ENCODE measurements around the gene ME3. TPM values are rescaled to one million over a fixed set of nuclear protein-coding genes. Genes with fewer than 3 reads are reported as not detected.

The ME3 gene
- total RNA-seq, 1 experiment from 2014 or later, result 83.8 TPM

GRCh38 chr11:86695373-86695772, 23.0 kb upstream of the ME3 start:
- CTCF ChIA-PET, result no interaction called here
- Histone ChIP-seq H3K4me3 (ENCODE audit: low read length) (peak overlapping the region; percentile 28; the same call in 1 of the 2 replicates), H2AFZ (ENCODE audit: low read length) (no peak overlapping the region), H3K4me1 (ENCODE audit: insufficient read depth, low read length) (peaks cover 50% of the 10 kb centered on the region), H3F3A (ENCODE audit: low read length, unreplicated experiment) (no peaks in the 10 kb centered on the region), H3K9me3 (ENCODE audit: low read length) (no peaks in the 10 kb centered on the region), H3K27ac (ENCODE audit: low read length) (peak overlapping the region; percentile 59), H3K9me2 (replicated peaks; ENCODE audit: low read length) (no peaks in the 10 kb centered on the region), H4K20me1 (ENCODE audit: low read length) (no peaks in the 10 kb centered on the region), H3K79me2 (ENCODE audit: low read length) (no peaks in the 10 kb centered on the region), H3K36me3 (ENCODE audit: low read depth, low read length) (no peaks in the 10 kb centered on the region), H3K4me2 (ENCODE audit: low read length) (peak overlapping the region; percentile 68), H3K9ac (ENCODE audit: low read length) (peak overlapping the region; percentile 18; the same call in 1 of the 2 replicates), H3K27me3 (ENCODE audit: low read length) (no peaks in the 10 kb centered on the region)
- intact Hi-C loops (cut with micrococcal nuclease), result loop anchor here (2.0 kb wide), 1 partner anchor 15 kb away; no protein-coding TSS in a partner anchor
- DNase-seq (peak; percentile 20), ATAC-seq (peak; percentile 39)
- no peak for TF ChIP-seq EZH2 (IDR thresholded peaks at IDR 0.05; ENCODE audit: low read length, unreplicated experiment)
- no peak for TF ChIP-seq CTCF (conservative IDR thresholded peaks at IDR 0.05; ENCODE audit: low read depth, low read length)
- TF ChIP-seq EZH2phosphoT487 (IDR thresholded peaks at IDR 0.05; ENCODE audit: borderline replicate concordance, low read length), result no peak
- BruUV-seq (replicated peaks), result no TSS peak
- POLR2A ChIA-PET (ENCODE audit: unreplicated experiment), result no interaction called here

GRCh38 chr11:86693518-86693917, 21.1 kb upstream of the ME3 start:
- H3K79me2 ChIP-seq (ENCODE audit: low read length), result no peaks in the 10 kb centered on the region
- POLR2A ChIA-PET (ENCODE audit: unreplicated experiment), result no interaction called here
- DNase-seq, result no peak
- CTCF ChIA-PET, result no interaction called here
- no peak overlapping the region for H3K4me3 ChIP-seq (ENCODE audit: low read length)
- no peaks in the 10 kb centered on the region for H3K9me3 ChIP-seq (ENCODE audit: low read length)
- no peak overlapping the region for H3K27ac ChIP-seq (ENCODE audit: low read length)
- H4K20me1 ChIP-seq (ENCODE audit: low read length), result no peaks in the 10 kb centered on the region
- intact Hi-C loops (cut with micrococcal nuclease), result loop anchor here (5.0 kb wide), 1 partner anchor 49 kb away; no protein-coding TSS in a partner anchor
- no peak overlapping the region for H3K4me2 ChIP-seq (ENCODE audit: low read length)
- no peaks in the 10 kb centered on the region for H3F3A ChIP-seq (ENCODE audit: low read length, unreplicated experiment)
- TF ChIP-seq EZH2 (IDR thresholded peaks at IDR 0.05; ENCODE audit: low read length, unreplicated experiment) (no peak), CTCF (conservative IDR thresholded peaks at IDR 0.05; ENCODE audit: low read depth, low read length) (no peak), EZH2phosphoT487 (IDR thresholded peaks at IDR 0.05; ENCODE audit: borderline replicate concordance, low read length) (no peak)
- no peaks in the 10 kb centered on the region for H3K36me3 ChIP-seq (ENCODE audit: low read depth, low read length)
- ATAC-seq, result no peak
- peaks cover 42% of the 10 kb centered on the region for H3K4me1 ChIP-seq (ENCODE audit: insufficient read depth, low read length)
- BruUV-seq (replicated peaks), result no TSS peak
- no peak overlapping the region for H3K9ac ChIP-seq (ENCODE audit: low read length)
- H2AFZ ChIP-seq (ENCODE audit: low read length), result no peak overlapping the region
- no peaks in the 10 kb centered on the region for H3K9me2 ChIP-seq (replicated peaks; ENCODE audit: low read length)
- H3K27me3 ChIP-seq (ENCODE audit: low read length), result no peaks in the 10 kb centered on the region

DNA sequence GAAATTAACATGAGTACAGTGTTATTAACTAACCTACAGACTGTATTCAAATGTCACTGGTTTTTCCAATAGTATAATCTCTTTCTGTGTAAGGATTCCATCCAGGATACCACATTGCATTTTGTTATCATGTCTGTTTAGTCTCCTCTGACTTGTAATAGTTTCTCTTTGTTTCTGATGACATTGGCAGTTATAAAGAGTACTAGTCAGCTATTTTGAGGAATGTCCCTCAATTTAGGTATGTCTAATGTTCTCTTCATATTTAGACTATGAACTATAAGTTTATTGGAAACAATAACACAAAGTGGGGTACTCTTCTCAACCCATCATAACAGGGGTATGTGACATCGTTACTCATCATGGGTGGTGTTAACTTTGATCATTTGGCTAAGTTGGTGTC, 20.3 kb upstream of the ME3 start:
- Histone ChIP-seq H3K79me2 (ENCODE audit: low read length) (no peaks in the 10 kb centered on the region), H3K36me3 (ENCODE audit: low read depth, low read length) (no peaks in the 10 kb centered on the region), H3K4me1 (ENCODE audit: insufficient read depth, low read length) (peaks cover 42% of the 10 kb centered on the region), H3K4me3 (ENCODE audit: low read length) (no peak overlapping the region), H3K9me2 (replicated peaks; ENCODE audit: low read length) (no peaks in the 10 kb centered on the region), H3K27ac (ENCODE audit: low read length) (no peak overlapping the region), H3K9me3 (ENCODE audit: low read length) (no peaks in the 10 kb centered on the region), H2AFZ (ENCODE audit: low read length) (no peak overlapping the region), H3K4me2 (ENCODE audit: low read length) (no peak overlapping the region), H4K20me1 (ENCODE audit: low read length) (no peaks in the 10 kb centered on the region), H3K9ac (ENCODE audit: low read length) (no peak overlapping the region), H3F3A (ENCODE audit: low read length, unreplicated experiment) (no peaks in the 10 kb centered on the region), H3K27me3 (ENCODE audit: low read length) (no peaks in the 10 kb centered on the region)
- TF ChIP-seq EZH2phosphoT487 (IDR thresholded peaks at IDR 0.05; ENCODE audit: borderline replicate concordance, low read length), result no peak
- TF ChIP-seq CTCF (conservative IDR thresholded peaks at IDR 0.05; ENCODE audit: low read depth, low read length), result no peak
- TF ChIP-seq EZH2 (IDR thresholded peaks at IDR 0.05; ENCODE audit: low read length, unreplicated experiment), result no peak
- POLR2A ChIA-PET (ENCODE audit: unreplicated experiment), result no interaction called here
- CTCF ChIA-PET, result no interaction called here
- no peak for DNase-seq
- no TSS peak for BruUV-seq (replicated peaks)
- intact Hi-C loops (cut with micrococcal nuclease), result loop anchor here (5.0 kb wide), 1 partner anchor 50 kb away; no protein-coding TSS in a partner anchor
- ATAC-seq, result no peak
